KMS-11 (cell line): ENCODE results near the gene TMEM97.

Experiments used
- H2AFZ ChIP-seq: fragments of 200-600 bp; sonication (generic); 2 replicates; pipeline ENCODE4 v1.6.1; 2016; ENCODE audit warnings: antibody characterized with exemption, mixed run types, low read depth
- H3K27ac ChIP-seq: fragments of 200-600 bp; sonication (generic); 2 replicates; pipeline ENCODE4 v1.6.1; 2016; ENCODE audit warnings: mild to moderate bottlenecking, mixed run types
- H3K27me3 ChIP-seq: fragments of 200-600 bp; sonication (generic); 2 replicates; pipeline ENCODE4 v1.6.1; 2017; ENCODE audit warnings: mild to moderate bottlenecking, low read depth, mixed run types, moderate library complexity; ENCODE audit not compliant: insufficient read depth
- H3K36me3 ChIP-seq: fragments of 200-600 bp; sonication (generic); 2 replicates; pipeline ENCODE4 v1.6.1; 2017; ENCODE audit warnings: mild to moderate bottlenecking, mixed run types; ENCODE audit not compliant: insufficient read depth
- H3K4me1 ChIP-seq: fragments of 200-600 bp; sonication (generic); 2 replicates; pipeline ENCODE4 v1.6.1; 2016; ENCODE audit warnings: mild to moderate bottlenecking, low read depth, mixed run types; ENCODE audit not compliant: poor library complexity, severe bottlenecking
- H3K4me2 ChIP-seq: fragments of 200-600 bp; sonication (generic); 2 replicates; pipeline ENCODE4 v1.7.0; 2016; ENCODE audit warnings: mild to moderate bottlenecking, mixed run types
- H3K4me3 ChIP-seq: fragments of 200-600 bp; sonication (generic); IDR thresholded peaks from 2 replicates; pipeline ENCODE4 v1.6.1; 2017; ENCODE audit warnings: low read depth, low read length, mixed read lengths; ENCODE audit not compliant: insufficient read depth
- H3K79me2 ChIP-seq: fragments of 200-600 bp; sonication (generic); 2 replicates; pipeline ENCODE4 v1.6.1; 2016; ENCODE audit warnings: low read depth, mixed run types; ENCODE audit not compliant: insufficient read depth
- H3K9ac ChIP-seq: fragments of 200-600 bp; sonication (generic); 2 replicates; pipeline ENCODE4 v1.6.1; 2016; ENCODE audit warnings: mild to moderate bottlenecking, mixed run types
- H4K20me1 ChIP-seq: fragments of 200-600 bp; sonication (generic); 2 replicates; pipeline ENCODE4 v1.6.1; 2016; ENCODE audit warnings: mild to moderate bottlenecking, mixed run types; ENCODE audit not compliant: insufficient read depth
- TF ChIP-seq, protein P1 (sequence below): fragments of 200-600 bp; sonication (generic); conservative IDR thresholded peaks from 2 replicates; pipeline ENCODE4 v1.6.1; 2017; ENCODE audit warnings: low read depth, mild to moderate bottlenecking, antibody characterized with exemption, low read length, moderate library complexity, mixed read lengths

The TMEM97 gene

GRCh38 chr17:28364665-28365363, 45.8 kb downstream of the TMEM97 start, which contains the start of gene SEBOX:
Gene SEBOX, minus strand, starts transcription at chr17:28365199. Its CDS starts 48 bp downstream, at chr17:28365151.
- Histone ChIP-seq H3K4me1 (no peaks in the 10 kb centered on the region), H3K36me3 (no peaks in the 10 kb centered on the region), H3K9ac (no peak within 1 kb of the TSS), H4K20me1 (no peaks in the 10 kb centered on the region), H3K4me2 (no peak within 1 kb of the TSS), H3K27me3 (no peaks in the 10 kb centered on the region), H2AFZ (no peak within 1 kb of the TSS), H3K27ac (no peak within 1 kb of the TSS), H3K4me3 (no peak within 1 kb of the TSS), H3K79me2 (no peaks in the 10 kb centered on the region)
- TF ChIP-seq, protein P1, sequence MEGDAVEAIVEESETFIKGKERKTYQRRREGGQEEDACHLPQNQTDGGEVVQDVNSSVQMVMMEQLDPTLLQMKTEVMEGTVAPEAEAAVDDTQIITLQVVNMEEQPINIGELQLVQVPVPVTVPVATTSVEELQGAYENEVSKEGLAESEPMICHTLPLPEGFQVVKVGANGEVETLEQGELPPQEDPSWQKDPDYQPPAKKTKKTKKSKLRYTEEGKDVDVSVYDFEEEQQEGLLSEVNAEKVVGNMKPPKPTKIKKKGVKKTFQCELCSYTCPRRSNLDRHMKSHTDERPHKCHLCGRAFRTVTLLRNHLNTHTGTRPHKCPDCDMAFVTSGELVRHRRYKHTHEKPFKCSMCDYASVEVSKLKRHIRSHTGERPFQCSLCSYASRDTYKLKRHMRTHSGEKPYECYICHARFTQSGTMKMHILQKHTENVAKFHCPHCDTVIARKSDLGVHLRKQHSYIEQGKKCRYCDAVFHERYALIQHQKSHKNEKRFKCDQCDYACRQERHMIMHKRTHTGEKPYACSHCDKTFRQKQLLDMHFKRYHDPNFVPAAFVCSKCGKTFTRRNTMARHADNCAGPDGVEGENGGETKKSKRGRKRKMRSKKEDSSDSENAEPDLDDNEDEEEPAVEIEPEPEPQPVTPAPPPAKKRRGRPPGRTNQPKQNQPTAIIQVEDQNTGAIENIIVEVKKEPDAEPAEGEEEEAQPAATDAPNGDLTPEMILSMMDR, result no peak

DNA sequence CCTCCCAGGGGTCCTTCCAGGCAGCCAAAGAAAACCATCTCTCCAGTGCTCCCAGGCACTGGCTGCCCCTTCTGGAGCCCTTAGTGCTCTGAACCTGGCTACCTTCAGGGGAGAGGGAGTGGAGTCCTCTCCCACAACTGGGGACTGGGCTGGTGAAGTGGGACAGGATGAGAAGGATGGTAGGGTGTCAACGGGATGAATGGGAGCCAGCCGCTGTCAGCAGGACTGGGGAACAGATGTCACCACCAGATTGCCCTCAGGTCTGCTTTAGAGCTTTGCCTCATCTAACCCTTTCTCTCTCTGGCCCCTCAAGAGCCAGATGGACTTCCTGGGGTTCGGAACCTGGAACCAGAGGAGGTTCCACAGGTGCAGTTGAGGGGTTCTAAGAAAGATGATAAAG, 46.5 kb downstream of the TMEM97 start:
- no peaks in the 10 kb centered on the region for H4K20me1 ChIP-seq
- no peak overlapping the region for H3K9ac ChIP-seq
- no peaks in the 10 kb centered on the region for H3K36me3 ChIP-seq
- no peak overlapping the region for H3K4me3 ChIP-seq
- H3K4me1 ChIP-seq, result no peaks in the 10 kb centered on the region
- H3K27ac ChIP-seq, result no peak overlapping the region
- no peaks in the 10 kb centered on the region for H3K79me2 ChIP-seq
- no peak overlapping the region for H3K4me2 ChIP-seq
- no peaks in the 10 kb centered on the region for H3K27me3 ChIP-seq
- H2AFZ ChIP-seq, result no peak overlapping the region
- TF ChIP-seq, protein P1, result no peak

- Histone ChIP-seq H4K20me1 (no peaks in the 10 kb centered on the region), H3K4me3 (no peak overlapping the region), H3K4me1 (peaks cover 5% of the 10 kb centered on the region), H3K27ac (no peak overlapping the region), H3K79me2 (no peaks in the 10 kb centered on the region), H3K4me2 (no peak overlapping the region), H3K36me3 (no peaks in the 10 kb centered on the region), H2AFZ (no peak overlapping the region), H3K9ac (no peak overlapping the region), H3K27me3 (no peaks in the 10 kb centered on the region)
- TF ChIP-seq, protein P1, result peak; percentile 43; the same call in 1 of the 2 replicates
These were observed 47.6 kb downstream of the TMEM97 start for GRCh38 chr17:28366605-28367004.

GRCh38 chr17:28367641-28368305, 48.8 kb downstream of the TMEM97 start:
- TF ChIP-seq, protein P1, result no peak
- H3K4me2 ChIP-seq, result no peak overlapping the region
- H3K27ac ChIP-seq, result no peak overlapping the region
- no peak overlapping the region for H3K9ac ChIP-seq
- no peaks in the 10 kb centered on the region for H4K20me1 ChIP-seq
- H3K4me1 ChIP-seq, result peaks cover 8% of the 10 kb centered on the region
- no peak overlapping the region for H3K4me3 ChIP-seq
- no peaks in the 10 kb centered on the region for H3K79me2 ChIP-seq
- no peak overlapping the region for H2AFZ ChIP-seq
- H3K36me3 ChIP-seq, result no peaks in the 10 kb centered on the region
- H3K27me3 ChIP-seq, result no peaks in the 10 kb centered on the region
